GM18858 (cell line): ENCODE results near the gene MIF.
"Not testable (repeated sequence)": the region's sequence is repeated elsewhere in the genome, so short reads cannot be mapped to it uniquely, and the experiment has no call there.

Experiments
- ATAC-seq: cut with Tn5 transposase; IDR thresholded peaks from one replicate; pipeline ENCODE4 v1.9.1; 2021; ENCODE audit not compliant: unreplicated experiment

The MIF gene

GRCh38 chr22:23938328-23939016 lies 44.3 kb downstream of the MIF start:
- no peak for ATAC-seq

DNA sequence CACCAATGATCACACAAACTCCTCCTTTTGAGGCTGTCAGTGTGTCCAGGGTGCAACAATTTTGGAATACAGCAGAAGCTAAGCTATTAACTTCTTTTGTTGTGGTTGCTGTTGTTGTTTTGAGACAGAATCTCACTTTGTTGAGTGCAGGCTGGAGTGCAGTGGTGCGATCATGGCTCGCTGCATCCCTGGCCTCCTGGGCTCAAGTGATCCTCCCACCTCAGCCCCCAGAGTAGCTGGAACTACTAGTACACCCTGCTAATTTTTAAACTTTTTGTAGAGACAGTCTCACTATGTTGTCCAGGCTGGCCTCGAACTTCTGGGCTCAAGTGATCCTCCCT lies 44.8 kb downstream of the MIF start:
- no peak for ATAC-seq

- ATAC-seq, result not testable (repeated sequence)
These were observed 46.0 kb downstream of the MIF start for GRCh38 chr22:23940166-23940565.
